GM12874 (cell line): ENCODE results near the gene SGIP1.

Source experiments
- TF ChIP-seq, protein P1 (sequence below): IDR thresholded peaks from 2 replicates; pipeline ENCODE4 v1.5.1; 2011; ENCODE audit warnings: low read depth, mild to moderate bottlenecking, control low read depth, low read length, moderate library complexity; ENCODE audit not compliant: insufficient read depth

SGIP1 gene

DNA sequence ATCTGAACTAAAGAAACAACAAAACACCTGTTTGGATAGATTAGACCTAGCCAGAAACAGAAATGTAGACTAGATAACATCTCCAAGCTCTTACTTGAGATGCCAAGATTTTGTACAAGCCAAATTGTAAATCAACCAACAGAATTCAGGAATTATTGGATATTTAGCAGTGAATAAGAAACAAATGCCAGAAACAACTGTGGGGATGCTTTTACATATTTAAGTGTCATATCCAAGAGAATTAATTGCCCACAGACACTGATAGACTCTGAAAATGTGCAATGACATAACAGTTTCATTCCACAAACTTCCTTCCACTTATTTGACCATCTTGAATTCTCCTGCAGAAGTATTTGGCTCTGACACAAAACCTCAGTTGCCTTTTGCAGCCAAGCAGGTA lies 92.3 kb downstream of the SGIP1 start:
- TF ChIP-seq, protein P1, sequence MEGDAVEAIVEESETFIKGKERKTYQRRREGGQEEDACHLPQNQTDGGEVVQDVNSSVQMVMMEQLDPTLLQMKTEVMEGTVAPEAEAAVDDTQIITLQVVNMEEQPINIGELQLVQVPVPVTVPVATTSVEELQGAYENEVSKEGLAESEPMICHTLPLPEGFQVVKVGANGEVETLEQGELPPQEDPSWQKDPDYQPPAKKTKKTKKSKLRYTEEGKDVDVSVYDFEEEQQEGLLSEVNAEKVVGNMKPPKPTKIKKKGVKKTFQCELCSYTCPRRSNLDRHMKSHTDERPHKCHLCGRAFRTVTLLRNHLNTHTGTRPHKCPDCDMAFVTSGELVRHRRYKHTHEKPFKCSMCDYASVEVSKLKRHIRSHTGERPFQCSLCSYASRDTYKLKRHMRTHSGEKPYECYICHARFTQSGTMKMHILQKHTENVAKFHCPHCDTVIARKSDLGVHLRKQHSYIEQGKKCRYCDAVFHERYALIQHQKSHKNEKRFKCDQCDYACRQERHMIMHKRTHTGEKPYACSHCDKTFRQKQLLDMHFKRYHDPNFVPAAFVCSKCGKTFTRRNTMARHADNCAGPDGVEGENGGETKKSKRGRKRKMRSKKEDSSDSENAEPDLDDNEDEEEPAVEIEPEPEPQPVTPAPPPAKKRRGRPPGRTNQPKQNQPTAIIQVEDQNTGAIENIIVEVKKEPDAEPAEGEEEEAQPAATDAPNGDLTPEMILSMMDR, result no peak

DNA sequence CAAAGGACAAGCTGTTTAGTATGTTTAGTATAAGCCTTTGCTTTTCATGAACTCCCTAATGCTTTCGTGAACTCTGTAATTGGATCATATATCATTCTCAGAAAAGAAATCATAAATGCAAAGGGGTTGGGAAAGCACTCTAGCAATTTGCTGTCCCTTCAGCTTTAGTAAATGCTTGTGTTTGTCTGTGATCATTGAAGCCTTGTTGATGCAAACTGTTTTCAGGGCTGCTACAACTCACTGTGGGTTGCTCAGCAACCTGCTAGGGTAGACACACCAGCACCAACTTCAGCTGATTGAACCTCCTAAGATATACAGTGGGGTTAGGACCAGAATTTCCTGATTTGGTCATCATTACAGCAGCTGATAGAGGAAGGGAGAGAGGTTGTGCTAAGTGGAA lies 95.0 kb downstream of the SGIP1 start:
- TF ChIP-seq, protein P1, result no peak

DNA sequence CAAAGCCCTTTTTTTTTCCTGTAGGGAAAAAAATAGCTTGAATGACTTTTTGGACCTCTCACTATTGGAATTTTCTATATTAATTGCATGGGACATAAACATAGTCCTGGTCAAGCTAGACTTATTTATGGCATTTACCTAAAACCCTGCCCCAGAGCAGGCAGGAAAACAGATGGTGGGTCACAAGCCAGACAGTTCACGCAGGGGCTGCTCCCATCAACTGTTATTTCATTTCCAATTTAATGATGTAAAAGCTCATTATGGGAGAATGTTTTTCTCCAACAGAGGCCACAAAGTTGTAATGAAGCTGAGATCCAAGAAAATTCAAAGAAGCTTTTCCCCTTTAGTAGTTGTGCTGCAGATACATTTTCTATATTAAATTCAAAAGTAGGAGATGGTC lies 99.2 kb downstream of the SGIP1 start:
- TF ChIP-seq, protein P1, result no peak

DNA sequence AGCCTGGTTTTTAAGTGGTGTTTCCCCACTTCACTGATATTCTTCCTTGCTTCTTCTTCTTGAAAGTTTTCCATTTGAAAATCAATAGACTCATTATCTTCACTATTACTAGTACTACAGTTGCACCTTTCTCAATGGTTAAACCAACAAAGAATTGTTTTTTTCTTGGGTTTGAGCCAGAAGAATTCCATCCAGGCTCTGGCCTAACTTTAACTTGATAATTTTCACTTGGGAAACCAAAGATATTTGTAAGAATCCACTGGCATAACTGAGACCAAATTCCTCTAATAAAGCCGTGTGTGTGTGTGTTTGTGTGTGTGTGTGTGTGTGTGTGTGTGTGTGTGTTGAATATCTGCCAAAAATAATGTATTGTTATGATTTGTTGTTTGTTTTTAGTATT lies 103.2 kb downstream of the SGIP1 start:
- TF ChIP-seq, protein P1, result no peak

DNA sequence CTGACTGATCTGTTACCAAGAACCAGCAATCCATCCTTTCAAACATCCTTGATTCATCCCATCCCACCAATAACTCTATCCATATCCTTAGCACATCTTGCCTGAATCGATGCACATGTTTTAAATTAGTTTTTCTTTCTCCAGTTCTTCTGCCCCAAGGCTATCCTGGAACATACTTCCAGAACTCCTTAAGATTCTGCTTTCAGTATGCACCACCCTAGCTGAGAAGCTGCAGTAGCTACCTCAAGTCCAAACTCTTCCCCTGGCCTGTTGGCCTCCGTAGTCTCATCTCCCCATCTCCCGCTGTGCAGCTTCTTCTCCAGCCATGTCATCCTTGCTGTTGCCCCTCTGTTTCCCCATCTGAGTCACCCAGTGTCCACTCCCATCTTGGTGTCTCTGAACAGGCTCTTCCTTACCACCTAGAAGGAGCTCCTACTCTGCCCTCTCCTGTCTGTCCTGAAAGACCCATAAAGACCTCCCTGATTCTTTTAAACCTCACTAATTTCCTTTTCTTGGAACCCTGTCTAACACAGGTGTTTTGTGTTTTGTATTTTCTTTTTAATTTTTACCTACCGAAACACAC lies 108.0 kb downstream of the SGIP1 start:
- TF ChIP-seq, protein P1, result no peak

DNA sequence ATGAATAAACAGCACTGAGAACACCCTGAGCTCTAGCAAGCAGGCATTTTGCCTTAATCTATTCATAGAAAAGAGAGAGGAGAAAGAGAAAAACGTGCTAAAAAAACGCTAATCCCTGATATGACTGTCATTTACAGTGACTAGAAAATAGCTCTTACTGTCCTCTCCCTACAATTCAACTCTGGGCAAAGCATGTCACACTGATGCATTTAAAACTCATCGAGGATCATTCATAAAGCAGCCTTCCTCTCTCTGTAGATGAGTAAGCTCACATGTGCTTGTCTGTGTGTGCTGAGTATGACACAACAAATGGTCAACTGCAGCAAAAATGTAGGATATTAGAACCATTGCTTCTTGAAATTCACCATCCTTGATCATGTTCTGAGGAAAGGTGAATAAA lies 109.0 kb downstream of the SGIP1 start:
- TF ChIP-seq, protein P1, result no peak

DNA sequence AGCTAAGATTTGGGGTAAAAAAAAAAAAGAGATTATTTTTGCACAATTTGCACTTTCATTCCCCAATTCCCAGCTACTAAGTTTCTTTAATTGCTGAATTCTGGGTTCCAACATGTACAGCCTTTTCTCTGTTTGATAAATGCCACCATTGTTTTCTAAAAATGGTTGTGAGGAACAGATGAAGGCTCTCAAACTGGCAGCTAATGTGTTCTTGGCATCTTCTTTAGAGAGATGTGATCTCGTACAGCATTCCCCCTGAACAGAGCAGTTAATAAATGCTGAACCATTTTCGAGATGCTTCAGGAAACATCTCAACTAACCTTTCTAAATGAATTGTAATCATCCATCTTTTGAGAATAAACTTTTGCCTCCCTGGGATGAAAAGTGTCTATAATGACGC lies 110.4 kb downstream of the SGIP1 start:
- TF ChIP-seq, protein P1, result no peak
